ENCODE measurements around the gene GTF3A.

The GTF3A gene

GRCh38 chr13:27405546-27406134, 18.8 kb upstream of the GTF3A start:
- DNase-seq = no peak

GRCh38 chr13:27406178-27406939, 18.1 kb upstream of the GTF3A start:
- DNase-seq = peak; percentile 24

- DNase-seq = no peak
These were observed 16.3 kb upstream of the GTF3A start for GRCh38 chr13:27408074-27408473.

GRCh38 chr13:27409013-27409412, 15.4 kb upstream of the GTF3A start:
- no peak for DNase-seq

- no peak for DNase-seq
These were observed 13.1 kb upstream of the GTF3A start for GRCh38 chr13:27411341-27411740.

- DNase-seq = no peak
These were observed 9.3 kb upstream of the GTF3A start for GRCh38 chr13:27415116-27415515.

GRCh38 chr13:27419328-27419727, 5.1 kb upstream of the GTF3A start:
- DNase-seq = no peak

- no peak for DNase-seq
These were observed 3.1 kb upstream of the GTF3A start for GRCh38 chr13:27421101-27421871.

- DNase-seq = no peak
These were observed 1.1 kb upstream of the GTF3A start for GRCh38 chr13:27423333-27423732.

- DNase-seq = no peak
These were observed 919 bp downstream of the GTF3A start for GRCh38 chr13:27425158-27425917.

GRCh38 chr13:27425918-27426630, 1.7 kb downstream of the GTF3A start:
- peak; percentile 94 for DNase-seq

- no peak for DNase-seq
These were observed 3.2 kb downstream of the GTF3A start for GRCh38 chr13:27427641-27428040.

- DNase-seq = no peak
These were observed 3.7 kb downstream of the GTF3A start for GRCh38 chr13:27428160-27428559.

- DNase-seq = no peak
These were observed 7.8 kb downstream of the GTF3A start for GRCh38 chr13:27432180-27432579.

GRCh38 chr13:27432611-27433210, 8.3 kb downstream of the GTF3A start:
- no peak for DNase-seq

- no peak for DNase-seq
These were observed 12.7 kb downstream of the GTF3A start for GRCh38 chr13:27437126-27437525.

GRCh38 chr13:27440408-27440807, 16.0 kb downstream of the GTF3A start:
- no peak for DNase-seq

GRCh38 chr13:27442071-27442647, 17.7 kb downstream of the GTF3A start:
- peak; percentile 92 for DNase-seq

- DNase-seq = no peak
These were observed 18.4 kb downstream of the GTF3A start for GRCh38 chr13:27442797-27443196.

GRCh38 chr13:27446986-27447583, 22.7 kb downstream of the GTF3A start:
- DNase-seq = peak; percentile 84

- DNase-seq = no peak
These were observed 23.9 kb downstream of the GTF3A start for GRCh38 chr13:27448308-27448707.
